Measurements from ENCODE around the gene ZNF621.

The ZNF621 gene

GRCh38 chr3:40487172-40487571 lies 37.6 kb upstream of the ZNF621 start:
- no peaks in the 10 kb centered on the region for H3K9me3 ChIP-seq (ENCODE audit: control insufficient read depth, insufficient read depth, low read depth, low read length)
- no peak overlapping the region for H3K4me3 ChIP-seq (ENCODE audit: low read depth, low read length)
- TF ChIP-seq PRDM1 (tag by site-specific recombination; IDR thresholded peaks at IDR 0.05) (no peak), SETDB1 (IDR thresholded peaks at IDR 0.05; ENCODE audit: insufficient read length, low read length) (peak; percentile 72)
- no peak overlapping the region for H3K27ac ChIP-seq (ENCODE audit: extremely low read depth, low read depth, low read length)
- POLR2A ChIA-PET, result no interaction called here
- no peaks in the 10 kb centered on the region for H3K4me1 ChIP-seq (ENCODE audit: control insufficient read depth, insufficient read depth, low read length)
- H3K36me3 ChIP-seq (ENCODE audit: control insufficient read depth in 2 of 2, insufficient read depth in 1 of 2, low read length in 2 of 2), result peaks cover 0 to 3% of the 10 kb centered on the region in 2 experiments; a peak in 1 of 3 replicates
- CTCF ChIA-PET, result interaction anchor here (0.6 to 0.7 kb wide), 2 partner anchors 15 to 26 kb away, joined by 4 read pairs; no protein-coding TSS in a partner anchor

- no peaks in the 10 kb centered on the region for H3K9me3 ChIP-seq (ENCODE audit: control insufficient read depth, insufficient read depth, low read depth, low read length)
- H3K4me1 ChIP-seq (ENCODE audit: control insufficient read depth, insufficient read depth, low read length), result no peaks in the 10 kb centered on the region
- ChIA-PET CTCF (no interaction called here), POLR2A (no interaction called here)
- H3K27ac ChIP-seq (ENCODE audit: extremely low read depth, low read depth, low read length), result no peak overlapping the region
- no peak for TF ChIP-seq ZNF785 (tag by site-specific recombination; IDR thresholded peaks at IDR 0.05)
- TF ChIP-seq KLF9 (tag by site-specific recombination; IDR thresholded peaks at IDR 0.05; ENCODE audit: low read depth), result no peak
- no peak for TF ChIP-seq ZNF658 (tag by site-specific recombination; IDR thresholded peaks at IDR 0.05)
- no peak for TF ChIP-seq ZEB2 (tag by site-specific recombination; IDR thresholded peaks at IDR 0.05)
- H3K36me3 ChIP-seq (ENCODE audit: control insufficient read depth in 2 of 2, insufficient read depth in 1 of 2, low read length in 2 of 2), result no peaks in the 10 kb centered on the region
- H3K4me3 ChIP-seq (ENCODE audit: low read depth, low read length), result no peak overlapping the region
Measured at GRCh38 chr3:40490916-40491315, 33.8 kb upstream of the ZNF621 start.

- Histone ChIP-seq H3K9me3 (ENCODE audit: control insufficient read depth, insufficient read depth, low read depth, low read length) (no peaks in the 10 kb centered on the region), H3K4me1 (ENCODE audit: control insufficient read depth, insufficient read depth, low read length) (no peaks in the 10 kb centered on the region), H3K36me3 (ENCODE audit: control insufficient read depth in 2 of 2, insufficient read depth in 1 of 2, low read length in 2 of 2) (no peaks in the 10 kb centered on the region), H3K27ac (ENCODE audit: extremely low read depth, low read depth, low read length) (no peak overlapping the region), H3K4me3 (ENCODE audit: low read depth, low read length) (no peak overlapping the region)
- CTCF ChIA-PET, result interaction anchor here (1.0 kb wide), 1 partner anchor 11 kb away, joined by 3 read pairs; the partner anchor contains the start of gene ZNF620
- TF ChIP-seq ZNF148 (tag by site-specific recombination; IDR thresholded peaks at IDR 0.05; ENCODE audit: borderline replicate concordance) (no peak), ZNF37A (tag by site-specific recombination; IDR thresholded peaks at IDR 0.05) (no peak)
- POLR2A ChIA-PET, result interaction anchor here (0.5 kb wide), 1 partner anchor 26 kb away, joined by 3 read pairs; no protein-coding TSS in a partner anchor
Measured at GRCh38 chr3:40494698-40495097, 30.1 kb upstream of the ZNF621 start.

- Histone ChIP-seq H3K4me3 (ENCODE audit: low read depth, low read length) (no peak overlapping the region), H3K9me3 (ENCODE audit: control insufficient read depth, insufficient read depth, low read depth, low read length) (no peaks in the 10 kb centered on the region), H3K36me3 (ENCODE audit: control insufficient read depth in 2 of 2, insufficient read depth in 1 of 2, low read length in 2 of 2) (no peaks in the 10 kb centered on the region), H3K4me1 (ENCODE audit: control insufficient read depth, insufficient read depth, low read length) (no peaks in the 10 kb centered on the region), H3K27ac (ENCODE audit: extremely low read depth, low read depth, low read length) (no peak overlapping the region)
- ChIA-PET POLR2A (no interaction called here), CTCF (no interaction called here)
- TF ChIP-seq ZNF26 (tag by site-specific recombination; IDR thresholded peaks at IDR 0.05), result no peak
- no peak for TF ChIP-seq GLI4 (tag by site-specific recombination; IDR thresholded peaks at IDR 0.05)
- no peak for TF ChIP-seq ZNF707 (tag by site-specific recombination; IDR thresholded peaks at IDR 0.05)
- TF ChIP-seq ZNF654 (tag by site-specific recombination; IDR thresholded peaks at IDR 0.05; ENCODE audit: low read depth), result no peak
- no peak for TF ChIP-seq ZBTB20 (tag by site-specific recombination; IDR thresholded peaks at IDR 0.05)
- no peak for TF ChIP-seq ZNF133 (tag by site-specific recombination; IDR thresholded peaks at IDR 0.05)
- TF ChIP-seq ATF2 (tag by site-specific recombination; IDR thresholded peaks at IDR 0.05; ENCODE audit: low read depth), result no peak
- no peak for TF ChIP-seq ZNF629 (tag by site-specific recombination; IDR thresholded peaks at IDR 0.05)
- no peak for TF ChIP-seq ZNF48 (tag by site-specific recombination; IDR thresholded peaks at IDR 0.05)
- TF ChIP-seq ZNF426 (tag by site-specific recombination; IDR thresholded peaks at IDR 0.05), result no peak
Measured at GRCh38 chr3:40497288-40497687, 27.5 kb upstream of the ZNF621 start.
